Measurements from ENCODE around the gene AMER2. TPM values are rescaled to one million over a fixed set of nuclear protein-coding genes. Genes with fewer than 3 reads are reported as not detected.

AMER2 gene
- total and polyA plus RNA-seq, 2 experiments from 2014 or later: 0.31 to 0.76 TPM

- DNase-seq (ENCODE audit: low spot score) (no peak), ATAC-seq (no peak)
- Mint-ChIP-seq H3K4me1 (peaks cover 23% of the 10 kb centered on the region), H3K4me3 (no peak overlapping the region), H3K9me3 (peaks cover 22% of the 10 kb centered on the region), H3K27me3 (ENCODE audit: insufficient read depth, low read depth, poor library complexity) (peaks cover 9% of the 10 kb centered on the region), H3K27ac (no peak overlapping the region), H3K36me3 (ENCODE audit: low read depth) (peaks cover 22% of the 10 kb centered on the region; the same call in 2 of the 3 replicates)
- H3K27me3 ChIP-seq (ENCODE audit: insufficient read depth): no peaks in the 10 kb centered on the region
- H3K36me3 ChIP-seq (ENCODE audit: insufficient read depth): peaks cover 4% of the 10 kb centered on the region; the same call in 1 of the 2 replicates
- H2AFZ ChIP-seq: no peak overlapping the region
- no peak overlapping the region for H3K27ac ChIP-seq (ENCODE audit: low read depth)
- no peaks in the 10 kb centered on the region for H3K79me2 ChIP-seq (replicated peaks; ENCODE audit: insufficient read depth)
- H3K4me3 ChIP-seq: no peak overlapping the region
- H3K4me2 ChIP-seq: no peak overlapping the region
- no peaks in the 10 kb centered on the region for H4K20me1 ChIP-seq (replicated peaks; ENCODE audit: insufficient read depth)
- no peak for TF ChIP-seq ETS1 (IDR thresholded peaks at IDR 0.05)
- TF ChIP-seq ZNF331 (CRISPR knock-in tag; IDR thresholded peaks at IDR 0.05; ENCODE audit: low read depth): no peak
- TF ChIP-seq ZNF462 (CRISPR knock-in tag; IDR thresholded peaks at IDR 0.05): no peak
- TF ChIP-seq NANOG (IDR thresholded peaks at IDR 0.05; ENCODE audit: borderline replicate concordance): no peak
- no peak for TF ChIP-seq EZH2 (IDR thresholded peaks at IDR 0.05; ENCODE audit: low read depth, unreplicated experiment)
- TF ChIP-seq CREB1 (CRISPR knock-in tag; IDR thresholded peaks at IDR 0.05; ENCODE audit: low read depth): no peak
- no peak for TF ChIP-seq CTCF (conservative IDR thresholded peaks at IDR 0.05; ENCODE audit: low read depth in 2 of 2)
- TF ChIP-seq EZH2phosphoT487 (IDR thresholded peaks at IDR 0.05; ENCODE audit: unreplicated experiment): no peak
- no peak for TF ChIP-seq STAT1 (IDR thresholded peaks at IDR 0.05; ENCODE audit: unreplicated experiment)
- no peak for TF ChIP-seq POLR2AphosphoS5 (IDR thresholded peaks at IDR 0.05; ENCODE audit: low read depth)
- TF ChIP-seq REST (IDR thresholded peaks at IDR 0.05; ENCODE audit: unreplicated experiment): no peak
- no peak for TF ChIP-seq JUNB (IDR thresholded peaks at IDR 0.05; ENCODE audit: unreplicated experiment)
- no peak for TF ChIP-seq ZNF114 (CRISPR knock-in tag; IDR thresholded peaks at IDR 0.05)
- peaks cover 5% of the 10 kb centered on the region; the same call in 1 of the 2 replicates for H3F3A ChIP-seq (replicated peaks; ENCODE audit: low read depth)
- peaks cover 25% of the 10 kb centered on the region for H3K4me1 ChIP-seq (ENCODE audit: insufficient read depth)
- 0 out of 2 replicates have a peak, but pooled peaks cover 3% of the 10 kb centered on the region for H3K9me2 ChIP-seq (ENCODE audit: insufficient read depth)
These were observed 41.1 kb downstream of the AMER2 start for GRCh38 chr13:25130944-25131343.

Data from GM23338 (cell line).